ENCODE results near the gene ARHGAP6.

ARHGAP6 gene

DNA sequence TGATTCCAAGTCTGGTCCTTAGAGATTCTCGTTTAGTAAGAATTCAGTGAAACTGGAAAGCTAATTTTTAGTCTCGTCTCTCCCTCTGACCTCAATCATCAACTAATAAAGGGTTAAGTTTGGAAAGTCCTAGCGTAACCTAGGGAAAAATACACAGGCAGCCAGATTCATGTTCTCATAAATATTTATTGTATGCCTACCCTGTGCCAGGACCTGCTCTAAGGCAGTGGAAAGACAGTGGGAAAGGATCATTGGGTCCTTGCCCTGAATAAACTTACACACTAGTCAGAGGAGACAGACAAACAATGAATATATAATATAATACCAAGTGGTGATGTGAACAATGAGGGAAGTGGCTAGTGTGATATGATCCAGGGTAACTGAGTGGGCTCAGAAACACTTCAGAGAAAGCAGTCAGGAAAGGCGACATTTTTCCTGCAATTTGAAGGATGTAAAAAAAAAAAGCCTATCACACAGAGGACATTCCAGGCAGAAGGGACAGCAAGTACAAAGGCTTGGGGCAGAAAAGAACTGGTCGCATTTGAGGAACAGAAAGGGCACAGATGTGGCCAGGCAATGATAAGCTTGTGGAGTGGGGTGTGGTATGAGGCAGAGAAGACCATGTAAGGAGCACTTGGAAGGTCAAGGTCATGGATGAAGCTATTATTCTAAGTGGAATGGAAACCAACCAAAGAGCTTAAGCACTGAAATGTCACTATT lies 243.8 kb downstream of the ARHGAP6 start:
- Mint-ChIP-seq H3K4me3 (no peak overlapping the region), H3K9me3 (no peaks in the 10 kb centered on the region), H3K27me3 (ENCODE audit: low read depth) (peaks cover 12% of the 10 kb centered on the region), H3K27ac (no peak overlapping the region), H3K36me3 (ENCODE audit: low read depth) (no peaks in the 10 kb centered on the region), H3K4me1 (ENCODE audit: low read depth) (no peaks in the 10 kb centered on the region)
- no peak for DNase-seq (ENCODE audit: low spot score)

- no peak overlapping the region for H3K4me3 Mint-ChIP-seq
- H3K4me1 Mint-ChIP-seq (ENCODE audit: low read depth) = no peaks in the 10 kb centered on the region
- peaks cover 4% of the 10 kb centered on the region for H3K27me3 Mint-ChIP-seq (ENCODE audit: low read depth)
- H3K36me3 Mint-ChIP-seq (ENCODE audit: low read depth) = no peaks in the 10 kb centered on the region
- DNase-seq (ENCODE audit: low spot score) = no peak
- no peaks in the 10 kb centered on the region for H3K9me3 Mint-ChIP-seq
- H3K27ac Mint-ChIP-seq = no peak overlapping the region
Measured at GRCh38 chrX:11420851-11421250, 244.9 kb downstream of the ARHGAP6 start.

DNA sequence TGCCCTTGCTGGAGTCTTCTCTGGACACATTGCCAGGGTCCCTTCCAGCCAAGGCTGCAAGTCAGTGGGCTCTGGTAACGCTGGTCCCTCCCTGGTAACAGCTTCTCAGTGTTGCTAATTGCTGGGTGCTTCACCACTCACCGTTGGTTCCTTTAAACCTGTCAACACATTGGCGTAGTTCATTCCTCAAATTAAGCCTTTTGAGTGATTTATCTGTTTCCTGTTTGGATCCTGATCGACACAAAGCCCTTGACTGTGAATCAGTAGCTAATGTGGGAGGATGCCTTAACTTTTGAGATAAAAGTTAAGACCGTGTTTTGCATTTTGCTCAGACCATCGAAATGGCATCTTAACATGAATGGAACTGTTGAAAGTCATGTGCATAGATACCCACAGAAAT lies 246.6 kb downstream of the ARHGAP6 start:
- Mint-ChIP-seq H3K4me3 (no peak overlapping the region), H3K27ac (no peak overlapping the region), H3K36me3 (ENCODE audit: low read depth) (no peaks in the 10 kb centered on the region), H3K4me1 (ENCODE audit: low read depth) (no peaks in the 10 kb centered on the region), H3K27me3 (ENCODE audit: low read depth) (no peaks in the 10 kb centered on the region), H3K9me3 (no peaks in the 10 kb centered on the region)
- DNase-seq (ENCODE audit: low spot score) = no peak

- no peak for DNase-seq (ENCODE audit: low spot score)
- Mint-ChIP-seq H3K36me3 (ENCODE audit: low read depth) (no peaks in the 10 kb centered on the region), H3K9me3 (no peaks in the 10 kb centered on the region), H3K27me3 (ENCODE audit: low read depth) (no peaks in the 10 kb centered on the region), H3K27ac (no peak overlapping the region), H3K4me1 (ENCODE audit: low read depth) (no peaks in the 10 kb centered on the region), H3K4me3 (no peak overlapping the region)
Measured at GRCh38 chrX:11416600-11416999, 249.1 kb downstream of the ARHGAP6 start.

GRCh38 chrX:11414091-11414490 lies 251.6 kb downstream of the ARHGAP6 start:
- H3K9me3 Mint-ChIP-seq = no peaks in the 10 kb centered on the region
- no peak for DNase-seq (ENCODE audit: low spot score)
- H3K27me3 Mint-ChIP-seq (ENCODE audit: low read depth) = no peaks in the 10 kb centered on the region
- H3K36me3 Mint-ChIP-seq (ENCODE audit: low read depth) = no peaks in the 10 kb centered on the region
- H3K4me1 Mint-ChIP-seq (ENCODE audit: low read depth) = no peaks in the 10 kb centered on the region
- no peak overlapping the region for H3K27ac Mint-ChIP-seq
- H3K4me3 Mint-ChIP-seq = no peak overlapping the region

DNA sequence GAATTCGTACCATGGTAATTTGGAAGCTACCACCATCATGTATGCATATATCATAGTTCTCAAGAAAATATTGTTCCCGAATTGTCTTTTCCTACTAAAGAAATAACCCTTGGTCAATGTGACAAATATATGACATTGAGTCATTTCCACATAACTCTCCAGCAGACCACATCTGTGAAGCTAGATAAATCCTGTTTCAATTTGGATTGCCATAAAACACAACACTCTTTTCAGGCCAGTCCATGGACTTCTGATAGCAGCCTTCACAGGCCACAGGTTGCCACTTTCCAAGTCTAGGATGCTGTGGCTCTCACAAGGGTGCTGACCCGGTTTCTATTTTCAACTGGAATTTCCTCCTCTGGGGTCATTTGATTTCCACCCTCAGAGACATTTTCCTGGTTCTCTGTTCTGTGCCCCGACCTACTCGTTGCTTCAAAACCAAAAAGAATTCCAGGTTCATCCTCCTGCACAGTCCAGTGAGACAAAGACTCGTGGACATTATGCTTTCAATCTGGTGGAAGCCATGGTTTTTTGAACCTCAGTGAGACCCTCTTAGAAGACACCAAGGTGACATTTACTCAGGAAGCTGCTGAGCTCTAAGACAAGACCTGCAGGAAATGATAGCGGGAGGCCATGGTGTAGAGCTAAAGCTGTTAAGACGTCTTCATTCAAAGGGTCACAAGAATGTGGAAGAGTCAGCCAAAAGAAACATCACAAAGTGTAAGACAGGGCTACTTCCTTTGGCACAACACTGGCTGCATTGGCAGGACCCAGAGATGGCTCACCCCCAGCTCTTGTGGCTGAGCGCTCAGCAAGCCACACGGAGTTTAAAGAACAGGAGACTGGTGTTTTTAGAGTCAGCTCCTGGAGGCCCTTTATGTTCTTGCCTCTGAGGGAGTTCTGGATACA lies 252.8 kb downstream of the ARHGAP6 start:
- Mint-ChIP-seq H3K27ac (no peak overlapping the region), H3K4me1 (ENCODE audit: low read depth) (no peaks in the 10 kb centered on the region), H3K9me3 (no peaks in the 10 kb centered on the region), H3K36me3 (ENCODE audit: low read depth) (no peaks in the 10 kb centered on the region), H3K4me3 (no peak overlapping the region), H3K27me3 (ENCODE audit: low read depth) (no peaks in the 10 kb centered on the region)
- DNase-seq (ENCODE audit: low spot score) = no peak

- DNase-seq (ENCODE audit: low spot score) = no peak
- no peaks in the 10 kb centered on the region for H3K36me3 Mint-ChIP-seq (ENCODE audit: low read depth)
- H3K4me3 Mint-ChIP-seq = no peak overlapping the region
- no peaks in the 10 kb centered on the region for H3K4me1 Mint-ChIP-seq (ENCODE audit: low read depth)
- no peak overlapping the region for H3K27ac Mint-ChIP-seq
- H3K27me3 Mint-ChIP-seq (ENCODE audit: low read depth) = no peaks in the 10 kb centered on the region
- no peaks in the 10 kb centered on the region for H3K9me3 Mint-ChIP-seq
Measured at GRCh38 chrX:11409957-11410356, 255.8 kb downstream of the ARHGAP6 start.

GRCh38 chrX:11408783-11409182 lies 256.9 kb downstream of the ARHGAP6 start:
- no peaks in the 10 kb centered on the region for H3K36me3 Mint-ChIP-seq (ENCODE audit: low read depth)
- H3K4me3 Mint-ChIP-seq = no peak overlapping the region
- H3K27me3 Mint-ChIP-seq (ENCODE audit: low read depth) = no peaks in the 10 kb centered on the region
- DNase-seq (ENCODE audit: low spot score) = no peak
- no peaks in the 10 kb centered on the region for H3K4me1 Mint-ChIP-seq (ENCODE audit: low read depth)
- H3K9me3 Mint-ChIP-seq = no peaks in the 10 kb centered on the region
- no peak overlapping the region for H3K27ac Mint-ChIP-seq

DNA sequence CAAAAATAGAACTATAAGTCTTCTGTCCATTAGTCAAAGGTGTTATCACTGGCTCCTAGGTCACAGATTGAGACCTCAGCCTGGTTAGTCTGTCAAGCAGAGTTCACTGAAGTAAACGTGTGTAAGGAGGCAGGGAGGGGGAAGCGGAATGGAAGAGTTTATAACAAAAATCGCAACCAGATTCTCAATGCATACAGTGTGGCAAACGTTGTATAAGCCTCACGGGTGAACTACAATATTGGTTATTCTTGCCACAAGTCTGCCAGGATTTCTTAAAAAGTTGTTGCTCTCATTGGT lies 257.7 kb downstream of the ARHGAP6 start:
- Mint-ChIP-seq H3K4me1 (ENCODE audit: low read depth) (no peaks in the 10 kb centered on the region), H3K27me3 (ENCODE audit: low read depth) (no peaks in the 10 kb centered on the region), H3K27ac (no peak overlapping the region), H3K9me3 (no peaks in the 10 kb centered on the region), H3K36me3 (ENCODE audit: low read depth) (no peaks in the 10 kb centered on the region), H3K4me3 (no peak overlapping the region)
- no peak for DNase-seq (ENCODE audit: low spot score)

DNA sequence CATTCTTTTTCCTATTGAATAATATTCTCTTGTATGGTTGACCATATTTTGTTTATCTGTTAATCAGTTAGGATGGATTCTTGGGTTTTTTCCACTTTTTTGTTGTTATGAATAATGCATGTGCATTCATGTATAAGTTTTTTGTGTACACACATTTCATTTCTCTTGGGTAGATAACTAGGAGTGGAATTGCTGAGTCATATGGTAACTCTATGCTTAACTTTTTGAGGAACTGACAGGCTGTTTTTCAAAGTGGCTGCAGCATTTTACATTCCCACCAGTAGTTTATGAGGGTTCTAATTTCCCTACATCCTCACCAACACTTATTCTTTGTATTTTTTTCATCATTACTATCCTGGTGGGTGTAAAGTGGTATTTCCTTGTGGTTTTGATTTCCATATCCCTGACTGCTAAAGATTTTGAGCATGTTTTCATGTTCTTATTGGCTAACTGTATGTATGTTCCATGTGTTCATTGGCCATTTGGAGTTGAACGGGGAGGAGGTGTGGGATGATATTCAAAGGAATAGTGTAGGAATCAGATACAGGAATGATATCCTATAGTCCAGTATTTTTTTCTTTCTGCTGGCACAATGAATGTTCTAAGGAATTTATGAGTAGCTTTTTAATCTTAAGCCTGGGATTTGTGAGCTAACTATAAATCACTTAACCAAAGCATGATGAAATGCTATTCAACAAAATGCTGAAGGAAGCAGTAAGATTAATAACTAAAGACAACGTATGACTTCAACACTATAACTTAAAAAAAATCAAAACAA lies 258.2 kb downstream of the ARHGAP6 start:
- no peak for DNase-seq (ENCODE audit: low spot score)
- Mint-ChIP-seq H3K4me1 (ENCODE audit: low read depth) (no peaks in the 10 kb centered on the region), H3K27me3 (ENCODE audit: low read depth) (no peaks in the 10 kb centered on the region), H3K27ac (no peak overlapping the region), H3K36me3 (ENCODE audit: low read depth) (no peaks in the 10 kb centered on the region), H3K9me3 (no peaks in the 10 kb centered on the region), H3K4me3 (no peak overlapping the region)

GRCh38 chrX:11406109-11406765 lies 259.5 kb downstream of the ARHGAP6 start:
- Mint-ChIP-seq H3K4me3 (no peak overlapping the region), H3K27ac (no peak overlapping the region), H3K36me3 (ENCODE audit: low read depth) (no peaks in the 10 kb centered on the region)

GRCh38 chrX:11403631-11404030 lies 262.1 kb downstream of the ARHGAP6 start:
- H3K36me3 Mint-ChIP-seq (ENCODE audit: low read depth) = no peaks in the 10 kb centered on the region
- no peaks in the 10 kb centered on the region for H3K9me3 Mint-ChIP-seq
- no peaks in the 10 kb centered on the region for H3K27me3 Mint-ChIP-seq (ENCODE audit: low read depth)
- no peak for DNase-seq (ENCODE audit: low spot score)
- H3K4me3 Mint-ChIP-seq = no peak overlapping the region
- H3K4me1 Mint-ChIP-seq (ENCODE audit: low read depth) = no peaks in the 10 kb centered on the region
- H3K27ac Mint-ChIP-seq = no peak overlapping the region

More at GRCh38 chrX:11406109-11406765, 259.5 kb downstream of the ARHGAP6 start:
- no peaks in the 10 kb centered on the region for H3K4me1 Mint-ChIP-seq (ENCODE audit: low read depth)
- no peaks in the 10 kb centered on the region for H3K27me3 Mint-ChIP-seq (ENCODE audit: low read depth)
- DNase-seq (ENCODE audit: low spot score) = no peak
- H3K9me3 Mint-ChIP-seq = no peaks in the 10 kb centered on the region

DNA sequence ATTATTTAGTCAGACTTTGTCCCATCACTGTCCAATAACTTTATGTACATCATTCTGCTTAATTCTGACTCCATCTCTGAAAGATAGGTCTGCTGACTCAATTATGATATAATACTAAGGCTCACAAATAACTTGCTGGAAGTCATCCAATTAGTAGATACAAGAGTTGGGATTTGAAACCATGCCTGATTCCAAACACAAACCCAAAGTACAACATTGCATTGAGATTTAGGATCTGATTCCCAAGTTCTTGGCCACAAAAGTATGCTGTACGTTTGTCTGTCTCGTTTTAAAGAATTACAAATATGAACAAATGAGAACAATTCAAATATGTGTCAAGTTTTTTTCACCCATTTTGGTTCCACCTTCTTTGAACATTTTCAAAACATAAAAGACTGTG lies 263.8 kb downstream of the ARHGAP6 start:
- no peaks in the 10 kb centered on the region for H3K4me1 Mint-ChIP-seq (ENCODE audit: low read depth)
- H3K36me3 Mint-ChIP-seq (ENCODE audit: low read depth) = no peaks in the 10 kb centered on the region
- no peak overlapping the region for H3K27ac Mint-ChIP-seq
- no peak for DNase-seq (ENCODE audit: low spot score)
- no peaks in the 10 kb centered on the region for H3K27me3 Mint-ChIP-seq (ENCODE audit: low read depth)
- H3K9me3 Mint-ChIP-seq = no peaks in the 10 kb centered on the region
- no peak overlapping the region for H3K4me3 Mint-ChIP-seq

Measured in T-helper 2 cell treated with Interferon-gamma antibody and Interleukin-4, amounts not matched to agents 5 μg/mL and 100 μg/mL, for 36 hours (primary cell).